ENCODE data around the gene CMSS1.

Gene CMSS1

DNA sequence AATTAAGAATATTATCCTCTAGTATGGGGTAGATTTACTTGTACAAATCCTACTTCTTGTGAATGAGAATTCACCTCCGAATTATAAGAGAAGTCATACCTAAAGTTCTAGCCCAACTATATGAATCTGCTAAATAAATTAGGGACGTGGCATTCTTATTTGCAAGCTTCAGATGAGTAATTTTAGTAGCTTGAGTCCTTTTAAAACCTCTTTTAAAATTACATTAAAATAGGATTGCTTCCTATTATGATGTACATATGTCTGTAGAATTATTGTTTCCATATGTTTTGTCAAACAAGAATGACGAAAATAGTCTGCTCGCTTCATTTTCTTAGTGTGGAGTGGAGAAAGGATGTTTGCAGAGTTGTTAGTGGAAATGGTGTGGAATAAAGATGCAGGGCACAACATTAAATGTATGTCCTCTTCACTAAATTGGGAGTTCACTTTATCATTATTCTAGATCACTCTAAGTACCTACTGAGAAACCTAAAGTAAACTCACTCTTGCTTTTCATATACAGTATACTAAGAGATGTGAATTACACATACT, 59.4 kb downstream of the CMSS1 start:
- FAIRE-seq = no peak

DNA sequence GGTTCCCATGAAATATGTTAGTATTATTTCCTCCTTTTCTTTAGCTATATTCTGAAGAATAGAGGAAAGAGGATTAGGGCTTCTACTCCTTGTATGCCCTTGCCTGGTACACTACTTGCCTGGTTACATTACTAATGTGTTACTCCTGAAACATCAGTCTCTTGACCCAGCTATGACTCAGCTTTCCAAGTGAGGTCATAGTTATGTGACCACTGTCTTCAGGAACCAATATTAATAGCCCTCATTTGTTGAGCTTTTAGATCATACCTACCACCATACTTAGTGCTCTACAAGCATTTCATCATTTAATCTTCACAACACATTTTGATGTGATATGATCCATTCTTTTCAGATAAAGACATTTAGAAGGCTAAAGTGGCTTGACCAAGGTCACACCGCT, 60.3 kb downstream of the CMSS1 start:
- FAIRE-seq = no peak

DNA sequence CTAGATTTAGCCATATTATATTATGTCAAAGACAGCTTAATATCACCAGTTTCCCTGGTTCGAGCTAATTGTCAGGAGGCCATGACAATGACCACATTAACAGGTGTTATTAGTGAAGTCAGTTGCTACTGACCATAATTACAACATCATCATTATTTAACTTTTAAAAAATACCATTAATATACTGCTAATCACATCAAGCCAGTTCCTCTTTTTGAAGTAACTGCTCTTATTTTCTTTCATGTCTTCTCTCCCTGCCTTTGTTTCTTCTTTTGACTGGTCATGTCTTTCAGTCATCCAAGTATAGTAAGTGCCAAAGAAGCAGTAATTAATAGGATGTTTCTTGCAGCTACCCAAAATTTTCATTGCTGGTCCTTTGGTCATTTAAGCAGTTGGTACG, 61.6 kb downstream of the CMSS1 start:
- no peak for FAIRE-seq

DNA sequence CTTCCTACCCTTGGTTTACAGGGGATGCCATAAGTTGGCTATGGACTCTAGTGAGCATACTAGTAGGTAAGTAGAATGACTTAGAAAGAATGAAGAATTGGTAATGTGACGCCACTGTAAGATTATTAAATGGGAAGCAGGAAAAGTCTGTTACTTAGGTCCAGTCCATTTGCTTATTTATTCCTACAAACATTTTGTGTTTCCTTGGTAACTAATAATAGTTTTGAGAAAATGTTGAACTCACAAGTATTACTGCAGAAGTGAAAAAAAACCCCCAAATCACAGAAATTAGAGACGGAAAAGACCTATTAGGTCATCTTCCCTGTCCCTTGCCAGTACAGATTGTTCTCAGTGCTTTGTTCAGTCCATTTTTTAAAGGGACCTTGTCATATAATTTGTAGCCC, 63.5 kb downstream of the CMSS1 start:
- FAIRE-seq = no peak

GRCh38 chr3:99882436-99883137, 64.9 kb downstream of the CMSS1 start:
- FAIRE-seq = no peak

- FAIRE-seq = no peak
These were observed 65.4 kb downstream of the CMSS1 start for GRCh38 chr3:99883138-99883461.

GRCh38 chr3:99883693-99884092, 66.0 kb downstream of the CMSS1 start:
- no peak for FAIRE-seq

- FAIRE-seq = no peak
These were observed 66.8 kb downstream of the CMSS1 start for GRCh38 chr3:99884484-99884883.

- no peak for FAIRE-seq
These were observed 67.4 kb downstream of the CMSS1 start for GRCh38 chr3:99885085-99885484.

- FAIRE-seq = no peak
These were observed 68.2 kb downstream of the CMSS1 start for GRCh38 chr3:99885851-99886250.

DNA sequence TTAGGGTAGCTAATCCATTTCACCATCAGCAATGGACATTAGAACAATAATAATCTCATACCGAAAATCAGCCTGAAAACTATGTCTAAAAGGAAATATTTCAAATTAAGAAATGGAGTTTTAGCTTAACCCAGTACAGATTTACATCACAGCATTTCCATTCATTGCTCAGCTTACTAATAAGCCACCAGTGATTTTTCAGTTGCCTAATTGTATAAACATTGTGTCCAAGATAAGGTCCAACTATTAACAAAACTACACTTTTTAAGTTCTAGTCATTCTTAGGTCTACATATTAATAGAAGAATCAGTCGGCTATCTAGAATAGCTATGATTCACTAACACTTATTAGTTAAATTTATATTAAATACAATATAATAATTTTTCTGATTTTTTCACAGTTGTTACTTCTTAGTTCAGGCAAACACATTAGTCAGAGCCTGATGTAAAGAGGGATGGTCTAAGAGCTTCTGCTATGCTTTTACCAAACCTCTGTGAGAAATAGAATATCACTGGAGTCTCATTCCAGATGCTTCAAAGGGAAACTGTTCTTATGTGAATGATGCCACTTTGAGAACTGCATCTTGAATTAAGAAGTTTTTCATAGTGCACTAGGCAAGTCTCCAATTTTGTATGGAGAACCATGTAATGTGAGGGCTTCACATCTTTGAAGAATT, 74.1 kb downstream of the CMSS1 start:
- FAIRE-seq = no peak

DNA sequence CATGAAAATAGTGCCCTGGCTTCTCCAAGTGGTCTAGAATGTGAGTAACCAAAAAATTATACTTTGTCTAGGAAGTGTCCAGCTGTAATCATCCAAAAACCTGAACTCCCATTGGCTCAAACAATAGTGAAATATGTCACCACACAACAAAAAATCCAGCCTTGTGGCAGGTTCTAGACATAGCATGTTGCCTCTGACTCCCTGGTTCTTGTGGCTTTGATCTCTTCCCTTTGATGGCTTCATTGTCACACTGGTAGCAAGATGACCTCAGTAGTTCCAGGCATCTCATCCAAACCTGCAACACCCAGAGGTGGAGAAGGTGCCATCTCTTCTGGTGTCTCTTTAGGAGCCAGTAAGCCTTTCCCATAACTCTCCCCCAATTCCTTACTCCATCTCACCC, 74.7 kb downstream of the CMSS1 start:
- no peak for FAIRE-seq

GRCh38 chr3:99895131-99895696, 77.6 kb downstream of the CMSS1 start:
- no peak for FAIRE-seq

- no peak for FAIRE-seq
These were observed 78.2 kb downstream of the CMSS1 start for GRCh38 chr3:99895703-99896441.

DNA sequence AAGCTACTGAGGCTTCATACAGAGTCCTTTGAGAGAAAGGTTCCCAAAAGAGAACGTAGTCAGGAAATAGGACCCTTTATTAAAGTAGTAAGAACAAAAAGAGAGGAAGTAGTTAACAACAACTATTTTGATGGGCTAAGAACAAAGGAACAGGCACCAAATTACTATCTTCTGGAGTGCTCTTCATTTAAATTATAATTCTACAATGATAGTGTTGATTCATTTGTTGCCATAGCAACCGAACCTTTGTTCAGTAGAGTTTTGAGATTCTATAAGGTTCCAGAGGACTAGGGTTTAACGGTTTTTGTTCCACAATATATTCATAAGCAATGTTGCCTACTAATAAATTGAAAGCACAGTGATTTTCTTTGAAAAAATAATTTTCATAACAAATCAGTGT, 78.8 kb downstream of the CMSS1 start:
- no peak for FAIRE-seq

DNA sequence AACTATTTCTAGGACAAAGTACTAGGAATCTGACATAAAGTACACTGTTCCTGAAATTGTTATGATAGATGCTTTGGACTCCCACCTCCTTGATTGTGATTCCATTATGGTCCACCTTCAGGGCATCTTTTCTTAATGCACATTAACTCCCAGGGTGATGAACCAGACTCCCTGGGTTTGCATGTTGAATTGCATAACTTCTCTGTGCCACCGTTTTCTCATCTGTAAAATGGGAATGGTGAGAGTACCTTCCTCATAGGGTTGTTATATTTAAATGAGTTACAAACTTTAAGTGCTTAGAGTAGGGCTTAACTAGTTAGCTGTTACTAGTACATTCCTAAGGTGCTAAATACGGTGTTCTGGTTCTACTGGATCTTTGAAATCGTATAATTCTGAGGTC, 81.9 kb downstream of the CMSS1 start:
- no peak for FAIRE-seq

DNA sequence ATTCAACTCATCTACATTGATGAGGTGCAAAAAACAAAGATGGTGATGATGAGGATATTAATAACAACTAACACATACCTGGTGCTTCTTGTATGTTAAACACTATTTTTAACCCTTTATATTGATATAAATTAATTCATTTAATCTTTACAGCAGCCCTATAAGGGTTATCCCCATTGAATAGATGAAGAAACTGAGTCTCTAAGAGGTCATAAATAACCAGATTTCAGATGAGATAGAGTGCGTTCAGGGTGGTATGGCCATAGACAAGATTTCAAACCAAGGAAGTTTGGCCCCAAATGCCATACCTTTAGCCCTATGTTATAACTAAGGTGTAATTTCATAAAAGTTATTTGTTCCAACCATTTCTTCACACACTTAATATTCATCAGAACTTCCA, 82.6 kb downstream of the CMSS1 start:
- no peak for FAIRE-seq

DNA sequence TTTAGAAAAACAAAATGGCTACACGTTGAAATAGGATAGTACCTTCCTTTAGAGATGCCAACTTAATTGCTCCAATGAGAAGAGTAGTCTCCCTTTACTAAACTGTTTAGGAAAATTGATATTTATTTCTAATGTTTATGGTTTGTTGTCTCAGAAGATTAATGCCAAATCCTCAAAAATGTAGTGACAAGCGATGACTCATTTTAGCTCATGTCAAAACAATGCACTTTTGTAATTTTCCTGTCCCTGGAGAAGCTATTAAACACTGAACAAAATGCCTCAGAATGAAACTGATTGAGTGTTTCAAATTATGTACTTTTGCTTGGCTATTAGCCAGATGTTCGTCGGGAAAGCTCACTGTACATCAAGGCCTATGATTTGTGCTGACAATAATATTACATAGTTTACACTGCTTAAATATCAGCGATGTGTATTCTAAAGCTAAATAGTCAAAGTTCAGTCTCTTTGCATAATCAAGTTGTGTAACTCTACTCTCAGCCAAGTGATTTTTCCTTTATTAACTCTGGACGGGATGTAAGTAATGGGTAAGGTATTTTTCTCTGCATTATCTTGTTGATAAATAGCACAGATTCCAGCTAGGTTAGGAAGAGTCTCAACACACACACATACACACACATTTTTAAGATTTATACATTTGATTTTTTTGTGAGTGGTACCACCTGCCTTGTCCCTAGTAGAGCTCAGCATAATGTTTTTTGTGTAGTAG, 83.7 kb downstream of the CMSS1 start:
- FAIRE-seq = no peak

- FAIRE-seq = no peak
These were observed 84.4 kb downstream of the CMSS1 start for GRCh38 chr3:99902091-99902490.

DNA sequence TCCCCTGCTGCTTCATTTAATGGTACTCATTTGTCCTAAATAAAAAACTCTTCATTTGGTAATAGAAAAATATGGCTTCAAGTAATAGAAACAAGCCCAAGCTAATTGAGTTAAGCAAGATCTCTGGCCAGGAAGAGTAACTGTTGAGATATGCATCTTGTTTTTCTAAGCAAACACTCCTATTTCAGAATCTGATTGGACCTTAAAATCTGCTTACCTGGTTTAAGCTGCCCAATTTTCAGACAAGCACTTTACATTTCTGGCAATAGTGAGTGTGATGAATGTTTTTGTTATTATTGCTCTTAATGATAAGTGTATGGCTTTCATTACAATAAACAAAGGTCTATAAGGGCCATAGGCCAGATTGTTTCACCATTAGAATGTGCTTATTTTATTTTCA, 86.2 kb downstream of the CMSS1 start:
- no peak for FAIRE-seq

DNA sequence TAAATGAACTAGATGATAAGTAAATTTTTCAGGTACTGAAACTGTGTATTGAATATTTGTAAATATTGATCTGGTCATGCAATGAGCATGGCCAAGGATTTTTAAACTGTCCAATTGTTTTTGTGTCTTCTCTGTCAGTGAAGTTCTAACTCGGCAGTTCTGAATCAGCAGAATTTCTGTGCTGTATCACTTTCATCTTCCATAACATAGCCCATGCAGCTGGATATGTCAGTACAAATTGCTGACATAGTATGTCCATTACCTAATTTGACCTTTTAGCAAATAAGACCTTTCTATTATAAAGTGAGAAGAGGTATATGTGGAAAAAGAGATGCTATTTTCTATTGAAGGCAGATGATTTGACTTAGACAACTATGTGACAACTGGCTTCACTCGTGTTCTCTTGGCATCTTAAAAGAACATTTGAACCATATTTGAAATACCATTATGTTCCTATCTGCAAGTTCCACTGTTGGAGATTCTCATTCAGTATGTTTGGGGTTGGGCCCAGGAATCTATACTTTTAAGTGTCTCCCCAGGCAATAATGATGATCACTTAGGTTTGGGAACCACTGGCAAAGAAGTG, 90.4 kb downstream of the CMSS1 start:
- FAIRE-seq = no peak

DNA sequence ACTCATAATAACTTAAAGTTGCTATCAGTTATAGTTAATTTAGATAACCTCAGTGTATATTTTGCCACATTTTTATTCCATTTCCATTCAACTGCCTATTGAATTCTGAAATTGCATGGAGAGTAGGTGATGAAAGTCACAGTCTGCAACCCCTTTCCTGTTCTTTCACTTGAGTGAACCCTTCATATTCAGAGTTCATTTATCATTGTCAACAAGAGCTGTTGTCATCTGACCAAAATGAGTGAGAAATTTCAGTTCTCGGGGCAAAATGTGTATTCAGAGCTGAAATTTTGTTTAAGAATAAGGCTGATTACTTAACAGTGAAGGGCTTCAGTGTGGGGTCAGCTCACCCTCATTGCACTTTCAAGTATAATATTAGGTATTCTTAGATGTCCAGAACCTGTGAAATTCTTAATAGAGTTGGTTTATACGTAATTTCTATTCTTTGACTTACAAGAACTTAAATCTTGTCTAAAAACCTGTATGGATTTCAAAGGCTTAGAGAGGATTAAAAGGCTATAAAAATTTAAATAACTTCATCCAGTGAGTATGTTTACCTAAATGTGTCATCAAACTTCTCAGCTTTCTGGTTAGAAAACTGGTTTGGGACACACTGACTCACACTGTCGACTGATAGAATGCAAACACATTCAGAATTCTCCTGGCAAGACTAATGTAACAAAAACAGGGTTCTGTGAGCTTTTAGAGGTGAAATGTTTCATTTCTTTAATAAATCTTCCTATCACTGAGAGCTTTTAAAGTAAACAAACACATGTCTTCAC, 92.2 kb downstream of the CMSS1 start:
- FAIRE-seq = no peak

Measured in G401.6 (cell line).